T-helper 1 cell treated with Interleukin-12 subunit alpha and Interleukin-12 subunit beta and Interleukin-4 antibody, amounts not matched to agents 30 ng/mL and 1 ng/mL, for 36 hours (primary cell): ENCODE results near the gene PARM1. TPM values are rescaled to one million over a fixed set of nuclear protein-coding genes. Genes with fewer than 3 reads are reported as not detected.

Experiments
- intact Hi-C: fragments of 100-400 bp; cut with micrococcal nuclease; formaldehyde crosslinking; loops from one replicate; pipeline ENCODE4 v1.15.1; 2024
- total RNA-seq: library from RNA; stranded (reverse); gene quantifications from 2 replicates; pipeline ENCODE4 v1.2.3, GENCODE V29; 2022

The PARM1 gene
- total RNA-seq, 1 donor from 2014 or later, result not detected

DNA sequence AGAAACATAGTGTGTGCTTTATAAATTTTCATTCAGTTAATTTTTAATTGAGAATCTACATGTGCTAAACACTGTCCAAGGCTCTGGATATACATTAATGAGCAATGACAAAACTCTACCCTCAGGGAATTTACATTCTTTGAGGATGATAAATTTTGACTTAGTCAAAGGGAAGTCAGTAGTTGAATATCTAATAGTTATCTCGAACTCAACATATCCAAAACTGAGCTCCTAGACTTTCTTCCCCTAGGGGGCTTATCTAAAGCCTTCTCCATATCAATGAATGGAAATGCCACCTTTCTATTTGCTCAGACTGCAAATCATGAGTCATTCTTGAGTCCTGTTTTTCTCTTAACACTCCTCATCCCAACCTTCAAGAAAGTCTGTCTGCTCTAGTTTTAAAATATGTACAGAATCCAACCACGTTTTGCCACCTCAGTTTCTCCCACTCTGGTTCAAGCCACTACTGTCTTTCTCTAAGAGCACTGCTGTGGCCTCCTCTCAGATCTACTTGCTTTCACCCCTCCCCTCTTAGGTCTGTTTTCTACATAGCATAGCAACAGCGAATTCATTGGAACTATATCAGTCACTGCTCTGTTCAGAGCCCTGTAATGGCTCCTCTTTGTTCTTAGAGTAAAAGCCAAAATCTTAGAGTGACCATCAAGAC lies 9.5 kb downstream of the PARM1 start:
- intact Hi-C loops, result no loop called here

DNA sequence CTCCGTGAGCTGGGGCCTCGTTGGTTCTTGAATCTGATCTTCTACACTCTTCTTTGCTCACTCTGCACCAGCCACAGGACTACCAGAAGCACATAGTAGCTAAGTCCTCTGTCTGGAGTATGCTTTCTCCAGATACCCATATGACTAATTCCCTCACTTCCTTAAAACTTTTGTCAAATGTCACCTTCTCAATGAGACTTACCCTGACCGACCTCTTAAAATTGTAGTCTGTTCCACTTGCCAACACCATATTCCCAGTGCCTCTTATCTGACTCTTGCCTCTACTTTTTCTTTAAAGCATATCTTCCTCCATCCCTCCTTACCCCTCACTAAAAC lies 10.0 kb downstream of the PARM1 start:
- intact Hi-C loops, result no loop called here

GRCh38 chr4:74944354-74944793 lies 11.5 kb downstream of the PARM1 start:
- intact Hi-C loops, result no loop called here

GRCh38 chr4:74946196-74946595 lies 13.3 kb downstream of the PARM1 start:
- intact Hi-C loops, result no loop called here

- intact Hi-C loops, result no loop called here
Observed at GRCh38 chr4:74947798-74948197, 14.9 kb downstream of the PARM1 start.

DNA sequence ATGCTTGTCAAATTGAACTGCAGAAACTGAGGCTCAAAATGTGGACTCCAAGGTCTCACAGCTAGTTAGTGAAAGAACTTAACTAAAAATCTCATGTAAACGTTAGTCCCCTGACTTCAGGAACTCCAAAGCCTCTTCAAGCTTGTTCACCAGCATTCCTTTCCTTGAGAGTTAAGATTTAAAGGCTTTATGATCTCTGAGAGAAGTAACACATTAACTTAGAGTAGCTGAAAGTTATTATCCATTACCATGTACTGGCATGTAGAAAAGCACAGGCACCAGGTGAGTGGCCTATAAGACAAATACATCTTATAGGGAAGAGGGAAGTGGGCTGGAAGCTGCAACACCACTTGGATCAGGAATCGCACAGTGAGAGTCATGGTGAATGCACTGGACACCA lies 15.3 kb downstream of the PARM1 start:
- intact Hi-C loops, result no loop called here

DNA sequence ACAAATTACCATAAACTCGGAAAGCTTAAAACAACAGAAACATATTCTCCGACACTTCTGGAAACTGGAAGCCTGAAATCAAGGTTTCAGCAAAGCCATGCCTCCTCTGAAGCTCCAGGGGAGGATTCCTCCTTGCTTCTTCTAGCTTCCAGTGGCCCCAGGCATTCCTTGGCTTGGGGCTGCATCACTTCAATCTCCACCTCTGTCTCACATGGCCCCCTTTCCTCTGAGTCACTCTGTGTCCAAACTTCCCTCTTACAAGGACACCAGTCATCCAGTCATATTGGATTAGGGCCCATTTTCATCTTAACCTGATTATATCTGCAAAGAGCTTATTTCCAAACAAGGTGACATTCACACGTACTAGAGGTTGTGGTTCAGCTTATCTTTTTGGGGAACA lies 17.3 kb downstream of the PARM1 start:
- intact Hi-C loops, result no loop called here

DNA sequence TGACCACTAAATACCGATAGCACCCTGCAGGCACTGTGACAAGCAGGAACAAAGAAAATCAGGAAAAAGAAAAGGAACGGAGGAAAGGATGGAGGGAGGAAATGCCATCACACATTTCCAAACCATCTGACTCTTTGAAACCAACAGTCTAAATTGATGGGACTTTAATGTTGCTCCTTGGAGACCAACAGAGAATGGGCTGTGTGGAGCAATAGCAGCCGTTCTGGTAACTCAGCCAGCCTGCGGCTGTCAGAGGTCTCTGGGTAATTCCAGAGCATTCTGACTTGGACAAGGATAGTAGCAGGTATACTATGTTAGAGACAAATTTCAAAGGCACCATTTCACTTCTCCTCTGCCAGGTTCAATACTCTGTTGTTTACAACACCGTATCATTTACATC lies 18.0 kb downstream of the PARM1 start:
- intact Hi-C loops, result no loop called here

- intact Hi-C loops, result no loop called here
Observed at GRCh38 chr4:74953647-74954046, 20.7 kb downstream of the PARM1 start.

DNA sequence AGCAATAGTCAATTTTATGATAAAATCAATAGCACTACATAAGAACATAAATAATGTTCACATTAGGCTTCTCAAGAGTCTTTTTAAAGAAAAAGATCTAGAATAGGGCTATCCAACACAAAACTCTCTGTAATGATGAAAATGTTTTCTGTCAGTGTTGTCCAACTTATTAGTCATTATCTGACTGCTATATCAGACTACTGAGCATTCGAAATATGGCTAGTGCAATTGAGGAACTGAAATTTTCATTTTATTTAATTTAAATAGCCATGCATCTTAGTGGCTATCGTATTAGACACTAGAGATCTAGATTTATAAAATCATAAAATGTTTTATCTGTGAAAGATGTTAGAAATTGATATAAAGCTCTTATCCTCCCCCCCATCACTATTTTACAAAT lies 26.0 kb downstream of the PARM1 start:
- intact Hi-C loops, result no loop called here

DNA sequence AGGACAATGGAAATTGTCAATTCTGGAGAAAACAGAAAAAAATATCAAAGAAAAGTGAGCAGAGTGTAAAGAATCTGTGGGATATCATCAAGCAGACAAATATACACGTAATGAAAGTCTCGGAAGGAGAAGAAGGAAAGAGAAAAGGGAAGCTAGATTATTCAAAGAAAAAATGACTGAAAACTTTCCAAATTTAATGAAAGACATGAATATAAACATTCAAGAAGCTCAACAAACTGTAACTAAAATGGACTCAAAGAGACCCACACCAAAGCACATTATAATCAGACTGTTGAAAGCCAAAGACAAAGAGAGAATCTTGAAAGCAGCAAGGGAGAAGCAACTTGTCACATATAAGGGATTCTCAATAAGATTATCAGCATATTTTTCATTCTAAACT lies 28.3 kb downstream of the PARM1 start:
- intact Hi-C loops, result no loop called here

GRCh38 chr4:74962584-74962983 lies 29.7 kb downstream of the PARM1 start:
- intact Hi-C loops, result no loop called here

DNA sequence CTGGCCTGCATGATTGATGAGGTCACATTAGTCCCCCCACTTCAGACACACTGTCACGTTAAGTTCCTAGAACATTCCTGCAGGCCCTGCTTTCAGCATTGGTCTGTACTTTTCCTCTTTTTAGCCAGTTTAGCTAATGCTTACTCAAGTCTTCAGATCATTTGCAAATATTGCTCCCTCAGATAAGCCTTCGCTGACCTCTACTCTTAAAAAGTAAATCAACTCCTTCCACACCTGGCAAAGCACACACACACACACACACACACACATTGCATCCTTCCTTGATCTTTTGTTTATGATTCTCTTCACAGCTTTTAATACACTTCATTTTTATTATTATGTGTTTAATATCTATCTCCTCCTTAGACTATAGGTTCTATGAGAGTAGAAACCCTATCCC lies 31.4 kb downstream of the PARM1 start:
- intact Hi-C loops, result no loop called here

DNA sequence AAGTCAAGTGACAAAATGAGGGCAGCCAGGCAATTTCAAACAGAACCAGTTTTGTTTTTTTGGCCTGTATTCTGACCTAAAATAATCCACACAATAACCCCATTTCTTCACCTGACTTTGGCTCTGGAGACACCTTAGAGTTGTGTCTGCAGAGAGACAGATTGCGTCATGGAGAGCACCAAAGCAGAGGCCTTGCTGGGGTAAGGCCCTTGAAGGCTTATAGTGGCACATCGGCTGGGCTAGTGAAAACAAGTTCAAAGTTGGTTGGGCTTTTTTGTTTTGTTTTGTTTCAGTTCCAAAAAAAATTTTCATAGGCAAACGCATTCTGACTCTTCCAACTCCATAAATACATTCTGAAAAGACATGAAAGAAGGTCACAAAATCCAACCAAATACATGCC lies 34.4 kb downstream of the PARM1 start:
- intact Hi-C loops, result no loop called here

DNA sequence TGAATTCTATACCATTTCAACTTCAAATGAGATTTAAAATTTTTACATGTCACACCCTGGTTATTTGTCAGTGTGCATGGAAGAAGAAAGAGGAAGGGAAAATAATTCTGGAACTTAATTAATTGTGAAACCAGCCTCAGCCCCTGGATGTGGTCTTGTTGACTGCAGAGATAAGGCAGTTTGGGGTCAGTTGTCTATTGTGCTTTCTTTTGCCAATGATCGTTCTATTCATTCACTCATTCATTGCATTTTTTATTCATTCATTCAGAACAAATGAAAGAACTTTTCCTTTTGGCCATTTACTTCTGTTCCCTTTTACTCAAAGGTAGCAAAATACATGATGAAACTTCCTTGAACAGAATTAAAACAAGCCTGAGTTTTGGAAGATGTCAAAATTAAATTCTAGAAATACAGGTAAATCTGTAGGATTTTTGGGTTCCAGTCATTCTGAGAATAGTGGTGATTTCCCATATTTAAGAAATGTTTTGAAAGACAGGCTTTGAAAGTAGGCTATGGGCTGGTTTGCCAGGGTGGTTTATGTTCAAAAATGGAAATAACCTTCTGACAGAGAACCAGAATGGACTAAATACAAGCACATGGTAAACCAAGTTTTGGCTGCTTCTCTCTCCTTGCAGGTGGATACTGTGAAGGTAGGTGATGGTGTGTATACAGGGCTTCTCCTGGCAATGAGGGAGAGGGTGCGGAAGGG lies 35.7 kb downstream of the PARM1 start:
- intact Hi-C loops, result no loop called here

GRCh38 chr4:74969507-74970474 lies 36.9 kb downstream of the PARM1 start:
- intact Hi-C loops, result no loop called here

DNA sequence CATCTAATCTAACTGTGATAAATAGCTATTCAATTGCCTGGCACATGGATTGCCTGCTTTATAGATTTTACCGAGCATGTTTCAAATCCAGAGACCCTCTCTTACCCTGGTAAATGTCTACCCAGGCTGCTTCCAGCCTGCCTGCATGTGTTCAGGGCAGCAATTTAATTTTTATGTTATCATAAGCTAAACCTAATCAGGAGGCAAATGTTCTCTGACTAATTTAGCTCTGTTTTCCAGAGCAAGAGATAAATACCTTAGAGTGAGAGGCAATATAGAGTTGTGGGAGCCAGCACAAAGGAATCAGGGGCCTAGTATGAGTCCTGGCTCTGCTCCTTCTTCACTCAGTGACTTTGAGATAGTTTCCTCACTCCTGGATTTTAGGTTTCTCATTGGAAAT lies 37.7 kb downstream of the PARM1 start:
- intact Hi-C loops, result no loop called here

- intact Hi-C loops, result no loop called here
Observed at GRCh38 chr4:74971862-74972261, 38.9 kb downstream of the PARM1 start.

GRCh38 chr4:74975082-74975481 lies 42.2 kb downstream of the PARM1 start:
- intact Hi-C loops, result no loop called here

- intact Hi-C loops, result no loop called here
Observed at GRCh38 chr4:74975848-74976824, 43.2 kb downstream of the PARM1 start.
